ENCODE results near the gene TSSK2.

Gene TSSK2

GRCh38 chr22:19169947-19170318, 38.8 kb downstream of the TSSK2 start:
- Histone ChIP-seq H3K9me3 (ENCODE audit: control insufficient read depth, insufficient read depth, low read length) (no peaks in the 10 kb centered on the region), H3K36me3 (ENCODE audit: control insufficient read depth, insufficient read depth, low read length) (no peaks in the 10 kb centered on the region), H3K27ac (ENCODE audit: low read length) (no peak overlapping the region), H3K27me3 (ENCODE audit: control insufficient read depth, insufficient read depth, low read length) (no peaks in the 10 kb centered on the region; the same call in 1 of the 2 replicates), H3K4me3 (ENCODE audit: low read length) (no peak overlapping the region), H3K4me1 (ENCODE audit: control insufficient read depth, insufficient read depth, low read length) (peaks cover 8% of the 10 kb centered on the region)
- DNase-seq (ENCODE audit: low read depth, low spot score), result no peak
- no CpG with 5 or more reads among the region's 7 CpGs for WGBS (ENCODE audit: insufficient coverage, insufficient read length)

- Histone ChIP-seq H3K9me3 (ENCODE audit: control insufficient read depth, insufficient read depth, low read length) (no peaks in the 10 kb centered on the region), H3K4me3 (ENCODE audit: low read length) (peak overlapping the region; percentile 73), H3K4me1 (ENCODE audit: control insufficient read depth, insufficient read depth, low read length) (peaks cover 12% of the 10 kb centered on the region), H3K36me3 (ENCODE audit: control insufficient read depth, insufficient read depth, low read length) (peaks cover 11% of the 10 kb centered on the region), H3K27ac (ENCODE audit: low read length) (no peak overlapping the region), H3K27me3 (ENCODE audit: control insufficient read depth, insufficient read depth, low read length) (no peaks in the 10 kb centered on the region; the same call in 1 of the 2 replicates)
- no peak for DNase-seq (ENCODE audit: low read depth, low spot score)
- no CpG with 5 or more reads among the region's 13 CpGs for WGBS (ENCODE audit: insufficient coverage, insufficient read length)
Measured at GRCh38 chr22:19172213-19173046, 41.3 kb downstream of the TSSK2 start.

DNA sequence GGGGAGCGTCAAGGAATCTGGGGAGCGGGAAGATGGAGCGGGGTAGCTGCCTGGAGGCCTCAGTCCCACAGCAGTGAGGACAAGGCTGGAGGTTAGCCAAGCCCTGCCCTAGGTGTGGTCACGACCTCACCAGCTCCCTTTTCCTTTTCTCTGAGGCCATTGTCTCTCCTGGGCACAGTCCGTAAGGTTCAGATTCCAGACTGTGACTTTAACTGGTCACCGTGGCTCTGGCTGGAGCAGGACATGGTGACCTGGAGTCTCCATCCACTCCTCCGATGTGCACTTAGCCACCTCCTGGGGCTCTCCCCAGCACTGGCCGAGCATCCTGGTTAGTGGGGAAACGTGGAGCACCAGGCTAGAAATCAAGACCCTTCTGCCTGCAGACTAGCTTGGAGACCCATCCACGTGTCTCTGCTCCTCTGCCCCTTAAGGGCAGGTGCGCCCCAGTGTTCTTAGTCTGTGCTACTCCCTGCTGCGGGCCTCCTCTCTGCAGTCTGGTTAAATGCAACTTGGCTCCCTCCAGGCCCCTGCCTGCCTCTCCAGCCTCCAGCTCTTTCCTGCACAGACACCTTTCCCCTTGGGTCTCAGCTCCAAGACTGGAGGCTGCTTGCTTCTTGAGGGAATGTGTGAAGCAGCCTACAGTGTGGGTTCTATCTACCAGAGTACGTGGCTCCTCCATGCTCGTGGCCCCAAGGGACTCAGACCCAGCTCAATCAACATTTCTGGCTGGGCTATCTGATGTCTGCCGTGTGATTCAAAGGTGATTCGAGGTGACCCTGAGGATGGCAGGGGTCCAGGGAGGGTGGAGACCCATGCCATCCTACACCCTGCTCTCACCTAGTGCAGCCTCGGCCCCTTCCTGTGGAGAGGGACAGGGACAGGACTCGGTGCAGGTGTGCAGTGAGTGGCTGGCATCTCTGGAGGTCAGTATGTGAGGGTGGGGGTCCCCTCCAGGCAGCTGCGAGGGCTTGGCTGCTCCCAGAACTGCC, 42.2 kb downstream of the TSSK2 start:
- WGBS (ENCODE audit: insufficient coverage, insufficient read length), result no CpG with 5 or more reads among the region's 19 CpGs
- Histone ChIP-seq H3K27ac (ENCODE audit: low read length) (no peak overlapping the region), H3K9me3 (ENCODE audit: control insufficient read depth, insufficient read depth, low read length) (no peaks in the 10 kb centered on the region)

DNA sequence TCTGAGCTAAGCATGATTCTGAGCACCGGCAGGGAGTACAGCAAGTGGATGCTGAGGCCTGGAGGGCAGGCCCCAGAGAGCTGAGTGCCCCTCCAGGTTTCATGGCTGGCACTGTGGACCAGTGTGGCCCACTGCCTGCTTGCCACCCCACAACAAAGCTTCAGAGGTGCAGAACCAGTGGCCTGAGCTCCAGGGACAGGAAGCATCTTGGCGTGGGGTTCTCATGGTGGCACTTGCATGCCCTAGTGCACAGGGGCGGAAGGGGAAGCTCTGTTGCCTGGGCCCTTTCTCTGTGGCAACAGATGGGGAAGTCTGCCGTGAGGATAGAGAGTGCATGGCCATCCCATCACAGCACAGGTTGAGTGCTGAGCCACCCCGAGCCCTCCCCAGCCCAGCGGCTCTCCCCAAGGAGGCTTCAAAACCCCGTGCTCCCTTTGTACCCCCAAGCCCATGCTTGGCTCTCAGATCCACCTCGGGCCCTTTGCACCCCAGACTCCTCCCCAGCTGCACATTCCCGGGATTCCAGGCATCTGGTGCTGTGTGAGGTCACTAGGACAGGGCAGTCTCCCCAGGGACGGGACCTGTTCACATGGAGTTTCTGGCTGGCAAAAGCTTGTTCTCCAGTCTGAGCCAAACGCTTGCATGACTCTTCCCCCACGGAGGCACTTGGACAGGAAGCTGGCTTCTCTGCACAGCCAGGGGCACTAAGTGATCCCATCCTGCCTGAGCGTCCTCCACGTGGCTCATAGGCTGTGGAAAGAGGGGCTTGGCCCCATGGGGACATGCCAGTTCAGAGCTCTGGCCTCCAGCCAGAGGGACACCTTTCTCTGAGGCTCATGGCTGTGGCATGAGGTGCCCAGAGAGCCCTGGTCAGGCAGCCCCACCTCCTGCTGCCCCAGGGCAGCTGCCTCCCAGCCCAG, 43.3 kb downstream of the TSSK2 start:
- Histone ChIP-seq H3K27ac (ENCODE audit: low read length) (no peak overlapping the region), H3K27me3 (ENCODE audit: control insufficient read depth, insufficient read depth, low read length) (no peaks in the 10 kb centered on the region; the same call in 1 of the 2 replicates), H3K4me3 (ENCODE audit: low read length) (no peak overlapping the region), H3K36me3 (ENCODE audit: control insufficient read depth, insufficient read depth, low read length) (peaks cover 11% of the 10 kb centered on the region), H3K4me1 (ENCODE audit: control insufficient read depth, insufficient read depth, low read length) (peaks cover 13% of the 10 kb centered on the region), H3K9me3 (ENCODE audit: control insufficient read depth, insufficient read depth, low read length) (no peaks in the 10 kb centered on the region)
- no CpG with 5 or more reads among the region's 14 CpGs for WGBS (ENCODE audit: insufficient coverage, insufficient read length)
- no peak for DNase-seq (ENCODE audit: low read depth, low spot score)

More for the DNA sequence above, 42.2 kb downstream of the TSSK2 start:
- no peak for DNase-seq (ENCODE audit: low read depth, low spot score)
- Histone ChIP-seq H3K4me3 (ENCODE audit: low read length) (no peak overlapping the region), H3K27me3 (ENCODE audit: control insufficient read depth, insufficient read depth, low read length) (no peaks in the 10 kb centered on the region; the same call in 1 of the 2 replicates), H3K36me3 (ENCODE audit: control insufficient read depth, insufficient read depth, low read length) (peaks cover 11% of the 10 kb centered on the region), H3K4me1 (ENCODE audit: control insufficient read depth, insufficient read depth, low read length) (peaks cover 13% of the 10 kb centered on the region)

DNA sequence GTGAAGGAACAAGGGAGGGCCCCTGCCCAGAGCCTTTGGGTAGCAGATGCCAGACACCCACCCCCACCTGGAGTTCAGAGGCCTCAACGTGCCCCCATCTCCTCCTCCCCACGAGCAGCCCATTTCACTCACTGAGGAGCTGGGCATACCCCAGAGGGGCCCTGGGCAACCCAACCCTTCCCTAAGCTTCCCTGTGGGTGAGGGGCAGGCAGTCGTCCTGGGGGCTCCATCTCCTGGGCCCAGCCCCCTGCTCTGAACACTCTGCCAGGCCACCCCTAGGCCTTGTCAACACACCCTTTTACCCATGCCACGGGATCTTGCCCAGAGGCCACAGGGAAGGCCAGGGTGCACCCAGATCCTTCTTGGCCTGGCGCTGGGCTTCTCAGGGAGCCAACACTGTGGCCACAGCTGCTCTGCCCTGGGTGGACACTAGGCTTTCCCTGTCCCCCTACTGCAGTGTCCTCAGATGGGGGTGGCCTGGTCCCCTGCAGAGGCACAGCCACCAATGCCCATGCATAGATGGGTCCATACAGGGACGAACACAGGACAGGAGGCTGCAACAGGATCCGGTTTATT, 44.0 kb downstream of the TSSK2 start:
- Histone ChIP-seq H3K36me3 (ENCODE audit: control insufficient read depth, insufficient read depth, low read length) (peaks cover 11% of the 10 kb centered on the region), H3K9me3 (ENCODE audit: control insufficient read depth, insufficient read depth, low read length) (no peaks in the 10 kb centered on the region), H3K4me1 (ENCODE audit: control insufficient read depth, insufficient read depth, low read length) (peaks cover 13% of the 10 kb centered on the region), H3K27ac (ENCODE audit: low read length) (no peak overlapping the region), H3K4me3 (ENCODE audit: low read length) (no peak overlapping the region), H3K27me3 (ENCODE audit: control insufficient read depth, insufficient read depth, low read length) (no peaks in the 10 kb centered on the region; the same call in 1 of the 2 replicates)
- DNase-seq (ENCODE audit: low read depth, low spot score), result no peak
- no CpG with 5 or more reads among the region's 7 CpGs for WGBS (ENCODE audit: insufficient coverage, insufficient read length)

GRCh38 chr22:19175602-19176174, 44.6 kb downstream of the TSSK2 start:
- Histone ChIP-seq H3K4me1 (ENCODE audit: control insufficient read depth, insufficient read depth, low read length) (peaks cover 11% of the 10 kb centered on the region), H3K27me3 (ENCODE audit: control insufficient read depth, insufficient read depth, low read length) (no peaks in the 10 kb centered on the region), H3K36me3 (ENCODE audit: control insufficient read depth, insufficient read depth, low read length) (peaks cover 11% of the 10 kb centered on the region), H3K27ac (ENCODE audit: low read length) (no peak overlapping the region), H3K9me3 (ENCODE audit: control insufficient read depth, insufficient read depth, low read length) (no peaks in the 10 kb centered on the region), H3K4me3 (ENCODE audit: low read length) (no peak overlapping the region)
- WGBS (ENCODE audit: insufficient coverage, insufficient read length), result no CpG with 5 or more reads among the region's 21 CpGs
- DNase-seq (ENCODE audit: low read depth, low spot score), result no peak

DNA sequence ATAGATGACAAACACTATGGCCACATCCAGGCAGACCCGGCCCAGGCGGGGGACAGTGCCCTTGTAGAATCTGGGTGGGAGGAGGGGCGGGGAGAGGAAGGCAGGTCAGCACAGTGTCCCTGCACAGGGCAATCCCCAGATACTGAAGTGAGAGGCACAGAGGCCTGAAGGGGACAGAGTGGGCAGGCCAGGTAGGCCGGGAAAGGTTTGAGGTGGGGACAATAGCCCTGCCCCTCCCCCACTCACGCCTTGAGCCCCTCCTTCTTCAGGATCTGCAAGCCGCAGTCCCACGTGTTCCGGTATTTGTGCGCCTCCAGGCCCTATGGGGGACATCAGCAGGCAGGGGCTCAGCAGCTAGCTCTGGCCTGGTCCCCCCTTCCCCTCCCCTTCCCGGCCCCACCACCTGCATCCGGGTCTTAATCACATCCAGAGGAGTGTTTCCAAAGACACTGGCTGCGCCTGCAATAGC, 45.1 kb downstream of the TSSK2 start:
- H3K27ac ChIP-seq (ENCODE audit: low read length), result no peak overlapping the region
- no peak for DNase-seq (ENCODE audit: low read depth, low spot score)
- peaks cover 11% of the 10 kb centered on the region for H3K36me3 ChIP-seq (ENCODE audit: control insufficient read depth, insufficient read depth, low read length)
- H3K4me3 ChIP-seq (ENCODE audit: low read length), result no peak overlapping the region
- H3K4me1 ChIP-seq (ENCODE audit: control insufficient read depth, insufficient read depth, low read length), result peaks cover 11% of the 10 kb centered on the region
- H3K27me3 ChIP-seq (ENCODE audit: control insufficient read depth, insufficient read depth, low read length), result no peaks in the 10 kb centered on the region
- no CpG with 5 or more reads among the region's 12 CpGs for WGBS (ENCODE audit: insufficient coverage, insufficient read length)
- H3K9me3 ChIP-seq (ENCODE audit: control insufficient read depth, insufficient read depth, low read length), result no peaks in the 10 kb centered on the region

DNA sequence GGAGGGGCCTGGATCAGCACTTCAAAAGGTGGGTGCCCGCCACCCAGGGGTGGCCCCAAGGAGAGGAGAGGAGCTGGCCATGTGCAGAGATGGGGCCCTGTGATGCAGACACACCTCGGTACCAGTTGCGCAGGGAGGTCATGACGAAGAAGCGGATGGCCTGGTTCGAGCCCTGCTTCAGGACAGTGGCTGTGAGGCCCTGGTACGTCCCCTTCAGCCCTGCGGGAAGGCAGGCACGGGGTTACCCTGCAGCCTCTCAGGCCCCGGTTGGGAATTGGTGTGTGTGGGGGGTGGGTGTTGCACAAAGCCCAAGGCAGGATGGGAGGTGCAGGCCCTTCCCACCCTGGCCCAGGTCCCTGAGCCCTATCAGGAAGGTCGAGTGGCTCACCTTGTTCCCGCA, 45.6 kb downstream of the TSSK2 start:
- H3K27ac ChIP-seq (ENCODE audit: low read length), result no peak overlapping the region
- H3K4me1 ChIP-seq (ENCODE audit: control insufficient read depth, insufficient read depth, low read length), result peaks cover 11% of the 10 kb centered on the region
- no CpG with 5 or more reads among the region's 12 CpGs for WGBS (ENCODE audit: insufficient coverage, insufficient read length)

More for the DNA sequence above, 45.6 kb downstream of the TSSK2 start:
- H3K36me3 ChIP-seq (ENCODE audit: control insufficient read depth, insufficient read depth, low read length), result peaks cover 11% of the 10 kb centered on the region
- H3K4me3 ChIP-seq (ENCODE audit: low read length), result no peak overlapping the region
- no peaks in the 10 kb centered on the region for H3K27me3 ChIP-seq (ENCODE audit: control insufficient read depth, insufficient read depth, low read length)
- DNase-seq (ENCODE audit: low read depth, low spot score), result no peak
- no peaks in the 10 kb centered on the region for H3K9me3 ChIP-seq (ENCODE audit: control insufficient read depth, insufficient read depth, low read length)

Measured in iPS DF 6.9 (cell line).